Retina (tissue), 1 donor: ENCODE measurements around the gene POGLUT2.

Experiments
- DNase-seq: peaks from one replicate; pipeline ENCODE4 v3.0.0-alpha.2; 2016

POGLUT2 gene

GRCh38 chr13:102763741-102764140, 35.0 kb downstream of the POGLUT2 start:
- DNase-seq, result no peak

GRCh38 chr13:102761071-102761470, 37.7 kb downstream of the POGLUT2 start:
- DNase-seq, result no peak

GRCh38 chr13:102758842-102759241, 39.9 kb downstream of the POGLUT2 start:
- DNase-seq, result no peak

- DNase-seq, result no peak
Observed at GRCh38 chr13:102757006-102757405, 41.8 kb downstream of the POGLUT2 start.

- no peak for DNase-seq
Observed at GRCh38 chr13:102751886-102752285, 46.9 kb downstream of the POGLUT2 start.

GRCh38 chr13:102742506-102742905, 56.3 kb downstream of the POGLUT2 start:
- DNase-seq, result no peak

GRCh38 chr13:102742101-102742500, 56.7 kb downstream of the POGLUT2 start:
- no peak for DNase-seq
